ENCODE measurements around the gene TPH1. TPM values are rescaled to one million over a fixed set of nuclear protein-coding genes. Genes with fewer than 3 reads are reported as not detected.

The TPH1 gene
- total RNA-seq, 1 donor from 2014 or later = 5.0 TPM

DNA sequence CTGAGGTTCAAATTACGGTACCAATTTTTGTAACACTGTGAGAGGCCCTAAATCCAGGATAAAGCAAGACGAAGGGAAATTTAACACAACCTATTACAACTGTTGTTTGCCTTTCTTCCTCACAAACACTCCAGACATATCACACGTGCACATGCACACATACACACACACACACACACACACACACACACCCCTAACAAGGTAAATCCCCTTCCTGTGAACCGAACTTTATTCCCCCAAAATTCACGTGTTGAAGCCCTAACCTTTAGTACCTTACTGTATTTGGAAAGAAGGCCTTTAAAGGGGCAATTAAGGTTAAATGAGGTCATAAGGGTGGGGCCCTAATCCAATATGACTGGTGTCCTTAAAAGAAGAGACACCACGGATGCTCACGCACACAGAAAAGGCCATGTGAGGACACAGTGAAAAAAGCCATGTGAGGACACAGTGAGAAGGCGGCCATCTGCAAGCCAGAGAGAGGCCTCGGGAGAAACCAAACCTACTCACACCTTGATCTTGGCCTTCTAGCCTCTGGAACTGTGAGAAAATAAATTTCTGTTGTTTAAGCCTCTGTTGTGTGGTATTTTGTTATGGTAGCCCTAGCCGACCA lies 35.0 kb downstream of the TPH1 start:
- DNase-seq (ENCODE audit: low spot score) = no peak
- peaks cover 22% of the 10 kb centered on the region for H3K4me1 Mint-ChIP-seq (ENCODE audit: low read depth)
- H3K27ac Mint-ChIP-seq (ENCODE audit: unreplicated experiment) = no peak overlapping the region
- H3K36me3 Mint-ChIP-seq (ENCODE audit: low read depth) = peaks cover 4% of the 10 kb centered on the region
- peak overlapping the region; percentile 99 for H3K4me3 Mint-ChIP-seq (ENCODE audit: unreplicated experiment)
- no peak for TF ChIP-seq CTCF (IDR thresholded peaks at IDR 0.05)
- H3K27me3 Mint-ChIP-seq (ENCODE audit: low read depth) = no peaks in the 10 kb centered on the region
- no peaks in the 10 kb centered on the region for H3K9me3 Mint-ChIP-seq (ENCODE audit: low read depth)

DNA sequence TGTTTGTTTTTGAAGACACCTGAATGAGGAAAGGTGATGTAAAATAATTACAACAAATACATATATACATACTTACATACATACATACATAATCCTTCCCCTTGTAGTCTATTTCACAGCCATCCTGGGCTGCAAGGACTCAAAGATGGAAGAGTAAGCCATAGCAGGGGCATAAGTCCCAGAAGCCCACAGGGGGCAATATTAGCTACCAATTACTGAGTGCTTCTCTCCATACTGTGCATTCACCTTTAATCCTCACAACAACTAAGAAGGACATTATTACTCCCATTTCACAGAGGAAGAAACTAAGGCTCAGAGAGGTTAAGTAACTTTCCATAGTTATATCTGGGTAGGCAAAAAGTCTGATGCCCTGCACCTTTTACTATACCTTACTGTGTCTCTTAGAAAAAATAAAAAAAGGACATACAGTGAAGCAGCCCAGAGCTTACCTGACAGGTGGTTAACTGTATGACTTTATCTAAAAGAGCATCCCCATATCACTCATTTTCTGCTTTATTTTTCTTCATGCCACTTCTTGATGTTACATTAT lies 35.9 kb downstream of the TPH1 start:
- Mint-ChIP-seq H3K27me3 (ENCODE audit: low read depth) (no peaks in the 10 kb centered on the region), H3K4me3 (ENCODE audit: unreplicated experiment) (no peak overlapping the region)

DNA sequence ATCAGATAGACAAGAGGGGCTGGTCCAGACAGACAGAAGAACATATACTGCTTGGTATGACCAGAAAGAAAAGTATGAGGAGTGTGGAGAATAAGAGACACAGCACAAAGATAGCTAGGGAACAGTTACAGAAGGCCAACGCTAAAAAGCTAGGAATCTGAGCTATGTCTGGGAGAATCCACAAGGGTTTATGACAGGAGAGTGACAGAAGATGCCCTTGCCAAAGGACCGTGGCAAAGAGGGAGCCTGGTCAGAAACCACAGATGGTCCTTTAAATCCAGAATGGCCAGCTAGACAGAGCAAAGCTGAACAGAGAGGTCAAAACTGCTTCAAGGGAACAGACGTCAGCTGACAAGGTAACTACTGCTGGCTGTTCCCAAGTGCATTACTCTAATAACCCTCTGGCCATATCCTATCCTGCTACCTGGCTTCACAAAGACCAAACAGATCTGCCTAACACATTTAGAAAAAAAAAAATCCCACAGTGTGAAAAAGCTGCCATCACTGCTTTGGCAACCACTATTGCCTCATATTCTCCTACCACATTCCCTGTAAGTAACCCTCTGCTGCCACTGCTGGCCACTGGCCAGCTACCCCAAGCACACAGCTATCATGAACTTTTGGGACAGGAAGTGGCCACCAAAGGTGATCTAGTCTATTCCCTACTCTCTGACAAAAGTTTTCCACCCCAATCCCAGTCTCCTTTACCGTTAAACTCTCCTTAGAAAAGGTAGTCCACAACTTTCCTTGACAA lies 40.5 kb downstream of the TPH1 start:
- Mint-ChIP-seq H3K27me3 (ENCODE audit: low read depth) (no peaks in the 10 kb centered on the region), H3K9me3 (ENCODE audit: low read depth) (no peaks in the 10 kb centered on the region), H3K27ac (ENCODE audit: unreplicated experiment) (no peak overlapping the region), H3K4me1 (ENCODE audit: low read depth) (peaks cover 2% of the 10 kb centered on the region), H3K4me3 (ENCODE audit: unreplicated experiment) (no peak overlapping the region), H3K36me3 (ENCODE audit: low read depth) (peaks cover 19% of the 10 kb centered on the region)
- TF ChIP-seq CTCF (IDR thresholded peaks at IDR 0.05) = no peak
- no peak for DNase-seq (ENCODE audit: low spot score)

More for the DNA sequence above, 35.9 kb downstream of the TPH1 start:
- H3K27ac Mint-ChIP-seq (ENCODE audit: unreplicated experiment) = no peak overlapping the region
- TF ChIP-seq CTCF (IDR thresholded peaks at IDR 0.05) = peak; percentile 18
- H3K9me3 Mint-ChIP-seq (ENCODE audit: low read depth) = no peaks in the 10 kb centered on the region
- peaks cover 22% of the 10 kb centered on the region for H3K4me1 Mint-ChIP-seq (ENCODE audit: low read depth)
- DNase-seq (ENCODE audit: low spot score) = no peak
- peaks cover 7% of the 10 kb centered on the region for H3K36me3 Mint-ChIP-seq (ENCODE audit: low read depth)

- no peak for DNase-seq (ENCODE audit: low spot score)
Observed at GRCh38 chr11:18001191-18001590, 44.9 kb downstream of the TPH1 start.

More at GRCh38 chr11:18001191-18001590, 44.9 kb downstream of the TPH1 start:
- H3K27me3 Mint-ChIP-seq (ENCODE audit: low read depth) = no peaks in the 10 kb centered on the region
- peaks cover 31% of the 10 kb centered on the region for H3K36me3 Mint-ChIP-seq (ENCODE audit: low read depth)
- no peak overlapping the region for H3K4me3 Mint-ChIP-seq (ENCODE audit: unreplicated experiment)
- H3K27ac Mint-ChIP-seq (ENCODE audit: unreplicated experiment) = no peak overlapping the region
- H3K9me3 Mint-ChIP-seq (ENCODE audit: low read depth) = no peaks in the 10 kb centered on the region
- TF ChIP-seq CTCF (IDR thresholded peaks at IDR 0.05) = no peak
- peaks cover 2% of the 10 kb centered on the region for H3K4me1 Mint-ChIP-seq (ENCODE audit: low read depth)
